Activated T-helper 2 cell treated with anti-CD3 and anti-CD28 coated beads, Interferon-gamma antibody, Interleukin-2, Interleukin-4, amounts not matched to agents 10 μg/mL and 5 μg/mL and 100 μg/mL, durations not matched to agents 14 hours and 24 hours and 36 hours (primary cell): ENCODE data around the gene UXS1. TPM values are rescaled to one million over a fixed set of nuclear protein-coding genes. Genes with fewer than 3 reads are reported as not detected.
A peak's percentile ranks its signal among the peaks of the same experiment; 100 is the strongest.

Experiments used
- DNase-seq: peaks from one replicate; pipeline ENCODE4 v3.0.0; 2021; ENCODE audit warnings: low spot score
- H3K27ac Mint-ChIP-seq: one replicate; pipeline ENCODE4 v1.8.0; 2021; ENCODE audit warnings: mixed read lengths
- H3K27me3 Mint-ChIP-seq: one replicate; pipeline ENCODE4 v1.8.0; 2021; ENCODE audit warnings: low read depth, mixed read lengths
- H3K36me3 Mint-ChIP-seq: one replicate; pipeline ENCODE4 v1.8.0; 2021; ENCODE audit warnings: low read depth, mixed read lengths
- H3K4me1 Mint-ChIP-seq: one replicate; pipeline ENCODE4 v1.8.0; 2021; ENCODE audit warnings: low read depth, mixed read lengths
- H3K4me3 Mint-ChIP-seq: one replicate; pipeline ENCODE4 v1.8.0; 2021; ENCODE audit warnings: low read depth, mild to moderate bottlenecking, moderate library complexity, mixed read lengths
- H3K9me3 Mint-ChIP-seq: one replicate; pipeline ENCODE4 v1.8.0; 2021; ENCODE audit warnings: mixed read lengths
- intact Hi-C: fragments of 100-400 bp; cut with micrococcal nuclease; formaldehyde crosslinking; loops from one replicate; pipeline ENCODE4 v1.15.1; 2023
- total RNA-seq: library from RNA; stranded (reverse); gene quantifications from 2 replicates; pipeline ENCODE4 v1.2.3, GENCODE V29; 2022

The UXS1 gene
- total RNA-seq, 1 donor from 2014 or later, result 29.7 TPM

GRCh38 chr2:106106622-106107508 is 87.2 kb downstream of the UXS1 start:
- H3K9me3 Mint-ChIP-seq, result no peaks in the 10 kb centered on the region
- H3K36me3 Mint-ChIP-seq, result peaks cover 18% of the 10 kb centered on the region
- H3K27me3 Mint-ChIP-seq, result no peaks in the 10 kb centered on the region
- peak overlapping the region; percentile 67 for H3K27ac Mint-ChIP-seq
- H3K4me1 Mint-ChIP-seq, result peaks cover 14% of the 10 kb centered on the region
- no peak for DNase-seq
- no peak overlapping the region for H3K4me3 Mint-ChIP-seq
- intact Hi-C loops, result loop anchor here (5.0 kb wide), 2 partner anchors 40 to 55 kb away; no protein-coding TSS in a partner anchor

DNA sequence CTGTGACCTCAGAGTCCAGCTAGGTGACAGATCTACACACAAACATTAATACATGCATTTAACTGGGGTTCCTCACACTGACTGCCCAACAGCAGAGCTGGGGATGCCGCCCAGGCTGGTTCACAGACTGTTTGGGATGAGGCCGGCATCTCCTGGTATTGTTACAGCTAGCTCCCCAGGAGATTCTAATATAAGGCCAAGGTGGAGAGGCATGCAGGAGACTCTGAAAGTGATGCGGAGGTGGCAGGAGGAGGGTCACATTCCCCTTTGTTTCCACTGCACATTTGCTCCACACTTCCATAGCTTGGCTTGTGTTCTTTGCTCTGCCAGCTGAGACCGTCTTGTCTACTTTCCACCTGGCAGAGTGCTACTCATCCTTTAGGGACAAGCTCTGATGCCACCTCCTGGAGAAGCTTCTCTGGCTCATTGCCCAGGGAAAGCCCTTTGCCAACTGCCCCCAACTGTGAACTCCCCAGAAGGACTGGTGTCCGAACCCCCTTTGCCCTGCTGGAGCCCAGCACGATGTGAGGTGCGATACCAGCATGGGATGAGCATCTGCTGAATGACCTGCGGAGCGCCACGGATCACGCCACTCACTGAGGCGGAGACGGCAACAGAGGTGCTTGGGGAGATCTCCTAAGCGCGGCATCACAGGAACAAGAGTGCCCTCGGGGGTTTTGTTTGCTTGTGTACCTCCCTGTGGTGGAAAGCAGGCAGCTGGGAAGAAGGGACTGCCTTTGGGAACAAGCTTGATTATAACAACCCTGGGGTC is 88.8 kb downstream of the UXS1 start:
- no peaks in the 10 kb centered on the region for H3K9me3 Mint-ChIP-seq
- no peak overlapping the region for H3K27ac Mint-ChIP-seq
- H3K4me3 Mint-ChIP-seq, result no peak overlapping the region
- intact Hi-C loops, result loop anchor here (2.0 to 5.0 kb wide), 3 partner anchors 42 to 89 kb away; partner anchors contain the start of gene UXS1
- H3K4me1 Mint-ChIP-seq, result peaks cover 14% of the 10 kb centered on the region
- no peak for DNase-seq
- H3K36me3 Mint-ChIP-seq, result peaks cover 19% of the 10 kb centered on the region
- no peaks in the 10 kb centered on the region for H3K27me3 Mint-ChIP-seq

DNA sequence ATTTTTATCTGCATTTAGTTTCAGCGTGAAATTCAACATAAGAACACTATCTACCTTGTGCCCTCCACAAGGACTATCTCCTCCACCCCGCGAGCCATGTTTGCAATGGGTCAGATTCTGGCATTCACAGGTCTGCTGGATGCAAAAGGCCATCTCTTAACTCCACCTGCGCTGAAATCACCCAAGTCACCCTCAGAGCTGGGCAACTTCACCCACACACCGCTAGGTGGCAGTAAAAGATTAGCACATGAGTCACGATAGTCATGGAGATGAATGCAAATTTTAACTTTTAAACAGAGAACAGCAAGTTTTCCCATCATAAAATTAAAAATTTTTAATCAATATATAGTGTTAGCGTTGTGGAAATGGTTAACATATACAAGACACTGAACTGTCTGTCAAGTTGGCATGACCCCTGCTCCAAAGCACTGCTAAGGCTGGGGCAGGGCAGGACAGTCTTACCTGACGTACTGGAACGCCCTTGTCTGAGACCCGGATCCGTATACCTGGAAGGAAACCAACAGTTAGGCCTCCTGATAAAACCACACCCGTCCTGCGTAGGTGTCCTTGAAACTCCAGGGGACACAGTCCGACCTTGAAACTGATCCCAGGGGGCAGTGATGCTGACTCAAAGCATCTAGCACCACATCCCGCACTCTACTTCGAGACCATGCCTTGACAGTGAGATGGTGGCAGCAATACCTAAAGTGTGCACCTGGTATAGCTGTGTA is 89.6 kb downstream of the UXS1 start:
- no peak overlapping the region for H3K27ac Mint-ChIP-seq
- no peak overlapping the region for H3K4me3 Mint-ChIP-seq
- intact Hi-C loops, result loop anchor here (1.0 to 5.0 kb wide), 4 partner anchors 43 to 439 kb away; partner anchors contain the start of gene UXS1
- H3K36me3 Mint-ChIP-seq, result peaks cover 28% of the 10 kb centered on the region
- H3K4me1 Mint-ChIP-seq, result peaks cover 14% of the 10 kb centered on the region
- DNase-seq, result peak; percentile 44
- H3K9me3 Mint-ChIP-seq, result no peaks in the 10 kb centered on the region
- H3K27me3 Mint-ChIP-seq, result no peaks in the 10 kb centered on the region

GRCh38 chr2:106099691-106100090 is 94.4 kb downstream of the UXS1 start:
- no peak overlapping the region for H3K4me3 Mint-ChIP-seq
- H3K27me3 Mint-ChIP-seq, result no peaks in the 10 kb centered on the region
- no peak for DNase-seq
- intact Hi-C loops, result loop anchor here (2.0 to 10.0 kb wide), 4 partner anchors 185 to 725 kb away; no protein-coding TSS in a partner anchor
- H3K36me3 Mint-ChIP-seq, result peaks cover 33% of the 10 kb centered on the region
- H3K4me1 Mint-ChIP-seq, result peaks cover 19% of the 10 kb centered on the region
- H3K9me3 Mint-ChIP-seq, result no peaks in the 10 kb centered on the region
- no peak overlapping the region for H3K27ac Mint-ChIP-seq

DNA sequence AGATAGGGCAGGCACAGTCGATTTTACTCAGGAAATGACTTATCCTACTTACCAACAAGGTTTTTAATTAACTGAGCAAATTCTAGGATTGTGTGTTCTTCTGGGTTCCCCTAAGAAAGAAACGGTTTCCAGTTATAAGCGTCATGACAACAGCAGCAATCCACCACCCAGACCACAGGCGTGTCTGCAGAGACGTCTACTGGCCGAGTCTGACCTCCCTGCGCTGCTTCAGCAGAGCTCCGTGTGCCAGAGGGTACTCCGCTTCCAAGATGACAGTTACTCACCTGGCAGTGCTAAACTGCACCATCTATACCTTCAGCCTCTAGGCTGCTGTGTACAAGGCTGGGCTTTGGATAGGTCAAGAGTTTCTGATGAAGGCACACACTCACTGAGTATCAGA is 95.4 kb downstream of the UXS1 start:
- Mint-ChIP-seq H3K4me3 (no peak overlapping the region), H3K27ac (no peak overlapping the region), H3K36me3 (peaks cover 41% of the 10 kb centered on the region), H3K4me1 (peaks cover 27% of the 10 kb centered on the region), H3K27me3 (no peaks in the 10 kb centered on the region), H3K9me3 (no peaks in the 10 kb centered on the region)
- no peak for DNase-seq
- intact Hi-C loops, result loop anchor here (2.0 to 10.0 kb wide), 4 partner anchors 184 to 724 kb away; no protein-coding TSS in a partner anchor

- Mint-ChIP-seq H3K27ac (no peak overlapping the region), H3K4me1 (peaks cover 33% of the 10 kb centered on the region), H3K4me3 (no peak overlapping the region), H3K27me3 (no peaks in the 10 kb centered on the region), H3K36me3 (peaks cover 47% of the 10 kb centered on the region), H3K9me3 (no peaks in the 10 kb centered on the region)
- intact Hi-C loops, result loop anchor here (2.0 to 10.0 kb wide), 4 partner anchors 183 to 723 kb away; no protein-coding TSS in a partner anchor
- no peak for DNase-seq
These were observed 96.0 kb downstream of the UXS1 start for GRCh38 chr2:106098081-106098480.

DNA sequence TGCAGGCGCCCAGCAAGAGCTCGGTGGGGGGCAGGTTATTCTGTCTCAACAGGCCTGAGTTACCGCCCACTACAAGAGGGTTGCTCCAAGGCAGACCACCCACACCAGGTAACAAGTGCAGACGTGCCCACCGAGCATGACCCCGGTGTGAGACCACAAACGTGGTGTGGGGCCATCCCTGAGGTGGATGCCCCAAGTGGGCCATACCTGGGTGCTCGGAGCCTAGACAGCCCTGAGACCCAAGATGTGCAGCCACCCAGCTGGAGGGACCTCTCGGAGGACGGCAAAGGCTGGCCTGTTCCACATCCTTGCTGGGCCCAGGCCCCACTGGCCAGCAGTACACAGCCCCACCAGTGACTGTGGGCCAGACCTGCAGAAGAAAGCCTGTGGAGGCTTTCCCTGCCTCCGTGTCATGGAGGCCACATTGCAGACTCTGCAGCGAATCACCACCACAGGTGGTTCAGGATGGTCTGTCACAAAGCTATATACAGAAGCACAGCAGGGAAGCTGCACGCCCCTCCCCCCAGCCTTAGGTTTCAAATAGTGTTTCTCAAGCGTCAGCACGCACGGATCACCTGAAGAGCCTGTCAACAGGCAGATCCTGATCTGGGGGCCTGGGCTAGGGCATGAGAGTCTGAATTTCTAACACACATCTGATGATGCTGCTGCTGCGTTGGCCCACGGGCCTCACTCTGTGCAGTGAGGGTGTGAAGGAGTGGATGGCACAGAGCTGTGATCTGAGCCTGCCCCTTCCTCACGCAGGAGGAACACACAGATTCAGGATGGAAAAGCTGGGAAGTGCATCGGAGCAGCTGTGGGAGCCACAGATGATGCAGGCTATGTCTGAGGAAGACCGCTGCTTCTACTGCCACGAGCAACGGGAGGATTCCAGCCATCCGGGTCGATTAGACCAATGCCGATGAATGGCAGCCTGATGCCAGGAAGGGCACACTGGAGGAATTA is 96.8 kb downstream of the UXS1 start:
- H3K9me3 Mint-ChIP-seq, result no peaks in the 10 kb centered on the region
- H3K36me3 Mint-ChIP-seq, result peaks cover 54% of the 10 kb centered on the region
- H3K4me1 Mint-ChIP-seq, result peaks cover 34% of the 10 kb centered on the region
- no peaks in the 10 kb centered on the region for H3K27me3 Mint-ChIP-seq
- H3K4me3 Mint-ChIP-seq, result no peak overlapping the region
- H3K27ac Mint-ChIP-seq, result no peak overlapping the region
- no peak for DNase-seq
- intact Hi-C loops, result loop anchor here (2.0 to 10.0 kb wide), 4 partner anchors 183 to 723 kb away; no protein-coding TSS in a partner anchor

DNA sequence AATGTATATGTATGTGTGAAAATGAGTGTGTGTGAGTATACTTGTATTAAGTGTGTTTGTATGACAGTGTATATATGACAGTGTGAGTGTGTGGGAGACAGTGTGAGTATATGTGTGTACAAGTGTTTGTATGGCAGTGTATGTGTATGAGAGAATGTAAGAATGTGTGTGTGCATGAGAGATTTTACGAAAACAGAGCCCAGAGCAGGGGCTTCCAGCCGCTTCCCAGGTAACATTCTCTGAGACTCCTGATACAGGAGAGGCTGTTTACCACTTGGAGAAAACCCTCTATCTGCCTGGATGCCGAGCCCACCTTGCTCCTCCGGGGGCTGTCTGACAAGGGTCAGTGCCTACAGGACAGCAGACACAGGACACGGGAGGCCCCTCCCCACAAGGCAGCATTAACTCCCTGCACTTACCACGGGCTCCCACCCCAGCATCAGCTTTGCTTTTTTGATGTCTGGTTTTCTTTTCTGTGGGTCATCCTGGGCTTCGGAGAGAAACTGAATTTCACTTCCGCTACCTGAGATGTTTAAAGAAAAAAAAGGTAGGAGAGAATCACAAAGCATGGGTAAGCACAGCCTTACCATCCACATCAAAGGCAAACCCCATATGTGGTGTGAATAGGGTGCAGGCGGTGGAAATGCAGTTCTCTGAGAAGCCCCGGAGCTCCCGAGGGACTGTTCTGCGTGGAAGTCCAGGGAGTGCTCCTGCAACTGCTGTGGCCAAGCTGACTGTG is 97.6 kb downstream of the UXS1 start:
- peaks cover 37% of the 10 kb centered on the region for H3K4me1 Mint-ChIP-seq
- H3K4me3 Mint-ChIP-seq, result peak overlapping the region; percentile 56
- peaks cover 57% of the 10 kb centered on the region for H3K36me3 Mint-ChIP-seq
- H3K27me3 Mint-ChIP-seq, result no peaks in the 10 kb centered on the region
- no peaks in the 10 kb centered on the region for H3K9me3 Mint-ChIP-seq
- intact Hi-C loops, result loop anchor here (2.0 to 10.0 kb wide), 4 partner anchors 182 to 722 kb away; no protein-coding TSS in a partner anchor
- H3K27ac Mint-ChIP-seq, result peak overlapping the region; percentile 65
- DNase-seq, result no peak

- no peaks in the 10 kb centered on the region for H3K9me3 Mint-ChIP-seq
- H3K4me3 Mint-ChIP-seq, result peak overlapping the region; percentile 56
- H3K36me3 Mint-ChIP-seq, result peaks cover 56% of the 10 kb centered on the region
- H3K27ac Mint-ChIP-seq, result peak overlapping the region; percentile 65
- peak; percentile 72 for DNase-seq
- H3K4me1 Mint-ChIP-seq, result peaks cover 39% of the 10 kb centered on the region
- intact Hi-C loops, result loop anchor here (2.0 to 10.0 kb wide), 4 partner anchors 181 to 721 kb away; no protein-coding TSS in a partner anchor
- no peaks in the 10 kb centered on the region for H3K27me3 Mint-ChIP-seq
These were observed 98.4 kb downstream of the UXS1 start for GRCh38 chr2:106095478-106096298.

- peak overlapping the region; percentile 73 for H3K4me3 Mint-ChIP-seq
- H3K36me3 Mint-ChIP-seq, result peaks cover 54% of the 10 kb centered on the region
- DNase-seq, result peak; percentile 59
- no peaks in the 10 kb centered on the region for H3K27me3 Mint-ChIP-seq
- intact Hi-C loops, result loop anchor here (1.0 to 10.0 kb wide), 4 partner anchors 9 to 719 kb away; no protein-coding TSS in a partner anchor
- peaks cover 51% of the 10 kb centered on the region for H3K4me1 Mint-ChIP-seq
- H3K27ac Mint-ChIP-seq, result peak overlapping the region; percentile 92
- H3K9me3 Mint-ChIP-seq, result peaks cover 1% of the 10 kb centered on the region
These were observed 99.8 kb downstream of the UXS1 start for GRCh38 chr2:106094131-106094841.
